Caco-2 (cell line): ENCODE measurements around the gene GBA2. TPM values are rescaled to one million over a fixed set of nuclear protein-coding genes. Genes with fewer than 3 reads are reported as not detected.

Experiments used
- BruUV-seq: library from RNA; stranded (reverse); fragments of 400-500 nt; replicated peaks from 2 replicates; lab custom pipeline; 2021; lab: Mats Ljungman, UMichigan
- CTCF ChIA-PET: fragments of 300-600 bp; sonication (Branson Sonifier 250); formaldehyde crosslinking; loops from one replicate; lab custom pipeline; 2022; ENCODE audit warnings: antibody characterized with exemption; lab: Charles Lee
- POLR2A ChIA-PET: fragments of 300-600 bp; sonication (Branson Sonifier 250); formaldehyde crosslinking; loops from one replicate; lab custom pipeline; 2022; ENCODE audit warnings: antibody characterized with exemption; lab: Charles Lee
- DNase-seq, 2 experiments: peaks; one replicate each; pipeline versions ENCODE4 v3.0.0 to v3.0.0-alpha.2; 2020 to 2022
- H3K27me3 ChIP-seq: replicated peaks from 2 replicates; pipeline ENCODE4 v1.6.0; 2011; ENCODE audit warnings: low read length; ENCODE audit not compliant: control insufficient read depth, insufficient read depth
- H3K36me3 ChIP-seq: 2 replicates; pipeline ENCODE4 v1.5.1; 2011; ENCODE audit warnings: low read length; ENCODE audit not compliant: control insufficient read depth, insufficient read depth
- H3K4me1 ChIP-seq: fragments of 250-450 bp; sonication (Bioruptor Pico); 2 replicates; pipeline ENCODE4 v1.5.1; 2020; ENCODE audit warnings: mild to moderate bottlenecking
- H3K4me3 ChIP-seq: 2 replicates; pipeline ENCODE4 v1.5.1; 2011; ENCODE audit warnings: low read depth, mild to moderate bottlenecking, control low read depth, low read length
- H3K9me3 ChIP-seq: fragments of 250-450 bp; sonication (Bioruptor Pico); 2 replicates; pipeline ENCODE4 v1.5.1; 2020; ENCODE audit warnings: mild to moderate bottlenecking, moderate library complexity
- H3K27ac Mint-ChIP-seq: one replicate; pipeline ENCODE4 v1.8.0; 2022; ENCODE audit warnings: mixed read lengths; ENCODE audit not compliant: unreplicated experiment
- H3K27me3 Mint-ChIP-seq: one replicate; pipeline ENCODE4 v1.8.0; 2022; ENCODE audit warnings: mixed read lengths; ENCODE audit not compliant: insufficient read depth, unreplicated experiment
- H3K36me3 Mint-ChIP-seq: one replicate; pipeline ENCODE4 v1.8.0; 2022; ENCODE audit warnings: mild to moderate bottlenecking, mixed read lengths; ENCODE audit not compliant: insufficient read depth, unreplicated experiment
- H3K4me1 Mint-ChIP-seq: one replicate; pipeline ENCODE4 v1.8.0; 2022; ENCODE audit warnings: low read depth, mixed read lengths; ENCODE audit not compliant: unreplicated experiment
- H3K4me3 Mint-ChIP-seq: one replicate; pipeline ENCODE4 v1.8.0; 2022; ENCODE audit warnings: mild to moderate bottlenecking, moderate library complexity, mixed read lengths; ENCODE audit not compliant: unreplicated experiment
- H3K9me3 Mint-ChIP-seq: one replicate; pipeline ENCODE4 v1.8.0; 2022; ENCODE audit warnings: mixed read lengths; ENCODE audit not compliant: unreplicated experiment
- CTCF ChIP-seq, 2 experiments: fragments of 200-600 bp in 1 of 2; IDR thresholded peaks; 1 replicate in 1 of 2; 2 replicates in 1 of 2; pipeline versions ENCODE4 v1.5.1 to v1.8.0; 2011 to 2022; ENCODE audit warnings: antibody characterized with exemption in 1 of 2, control low read depth in 1 of 2, inconsistent platforms in 1 of 2, low read depth in 1 of 2, low read length in 1 of 2, mild to moderate bottlenecking in 1 of 2, moderate library complexity in 1 of 2; ENCODE audit not compliant: insufficient read depth in 1 of 2, severe bottlenecking in 1 of 2, unreplicated experiment in 1 of 2
- intact Hi-C: fragments of 100-400 bp; cut with micrococcal nuclease; formaldehyde crosslinking; loops from one replicate; pipeline ENCODE4 v1.10.0; 2022; ENCODE audit not compliant: unreplicated experiment
- total RNA-seq: library from RNA; stranded (reverse); gene quantifications from 2 replicates; pipeline ENCODE4 v1.2.3, GENCODE V29; 2022

The GBA2 gene
- total RNA-seq, 1 experiment from 2014 or later = 108 TPM

- no TSS peak for BruUV-seq
- no peaks in the 10 kb centered on the region for H3K4me1 Mint-ChIP-seq
- no peaks in the 10 kb centered on the region for H3K27me3 Mint-ChIP-seq
- intact Hi-C loops = no loop called here
- H3K27ac Mint-ChIP-seq = no peak overlapping the region
- ChIA-PET CTCF (interaction anchor here (1.5 to 3.3 kb wide), 4 partner anchors 32 to 85 kb away, joined by 4 to 33 read pairs (median 5); partner anchors contain the start of gene HINT2), POLR2A (interaction anchor here (0.5 to 2.8 kb wide), 4 partner anchors 20 to 125 kb away, joined by 4 to 32 read pairs (median 14); partner anchors contain the start of genes CCDC107, GBA2, RGP1 and RMRP)
- H3K4me3 ChIP-seq = no peak overlapping the region
- H3K4me3 Mint-ChIP-seq = no peak overlapping the region
- H3K9me3 ChIP-seq = no peaks in the 10 kb centered on the region
- no peaks in the 10 kb centered on the region for H3K9me3 Mint-ChIP-seq
- peaks cover 57% of the 10 kb centered on the region for H3K4me1 ChIP-seq
- TF ChIP-seq CTCF (IDR thresholded peaks at IDR 0.05; ENCODE audit: insufficient read depth in 1 of 2, low read depth in 1 of 2, low read length in 1 of 2, severe bottlenecking in 1 of 2, unreplicated experiment in 1 of 2) = no peak
- DNase-seq = no peak
- H3K27me3 ChIP-seq = no peaks in the 10 kb centered on the region
- H3K36me3 Mint-ChIP-seq = peaks cover 47% of the 10 kb centered on the region
- H3K36me3 ChIP-seq = peaks cover 3% of the 10 kb centered on the region
Observed at GRCh38 chr9:35729101-35729500, 19.9 kb downstream of the GBA2 start.

- peak overlapping the region; percentile 34 for H3K4me3 ChIP-seq
Observed at GRCh38 chr9:35728041-35728971, 20.7 kb downstream of the GBA2 start.

More at GRCh38 chr9:35728041-35728971, 20.7 kb downstream of the GBA2 start:
- Mint-ChIP-seq H3K36me3 (peaks cover 49% of the 10 kb centered on the region), H3K4me1 (no peaks in the 10 kb centered on the region), H3K4me3 (no peak overlapping the region), H3K9me3 (no peaks in the 10 kb centered on the region), H3K27ac (no peak overlapping the region), H3K27me3 (no peaks in the 10 kb centered on the region)
- DNase-seq = peak; percentile 88 to 92
- CTCF ChIA-PET = interaction anchor here (0.6 to 3.3 kb wide), 15 partner anchors 8 to 657 kb away, joined by 3 to 33 read pairs (median 5); partner anchors contain the start of genes ARHGEF39, CCDC107, GBA2 and HINT2
- BruUV-seq = TSS peak; percentile 31
- Histone ChIP-seq H3K36me3 (peaks cover 5% of the 10 kb centered on the region), H3K27me3 (no peaks in the 10 kb centered on the region), H3K4me1 (peaks cover 52% of the 10 kb centered on the region), H3K9me3 (no peaks in the 10 kb centered on the region)
- intact Hi-C loops = loop anchor here (1.0 kb wide), 1 partner anchor 67 kb away; no protein-coding TSS in a partner anchor
- TF ChIP-seq CTCF (IDR thresholded peaks at IDR 0.05; ENCODE audit: insufficient read depth in 1 of 2, low read depth in 1 of 2, low read length in 1 of 2, severe bottlenecking in 1 of 2, unreplicated experiment in 1 of 2) = no peak
- POLR2A ChIA-PET = interaction anchor here (0.5 to 2.8 kb wide), 23 partner anchors 17 to 1063 kb away, joined by 3 to 32 read pairs (median 4); partner anchors contain the start of genes ARHGEF39, CCDC107, GBA2 and RGP1
